Anterior cingulate cortex (tissue), 58 donors: ENCODE data around the gene ACKR4.
"Not testable (repeated sequence)": the region's sequence is repeated elsewhere in the genome, so short reads cannot be mapped to it uniquely, and the experiment has no call there.

ENCODE experiments used
- DNase-seq, 58 donors: peaks; one replicate each; lab custom pipeline; 2025; lab: John Stamatoyannopoulos, UW

ACKR4 gene

GRCh38 chr3:132635052-132635451, 38.0 kb downstream of the ACKR4 start:
- DNase-seq, result no peak

DNA sequence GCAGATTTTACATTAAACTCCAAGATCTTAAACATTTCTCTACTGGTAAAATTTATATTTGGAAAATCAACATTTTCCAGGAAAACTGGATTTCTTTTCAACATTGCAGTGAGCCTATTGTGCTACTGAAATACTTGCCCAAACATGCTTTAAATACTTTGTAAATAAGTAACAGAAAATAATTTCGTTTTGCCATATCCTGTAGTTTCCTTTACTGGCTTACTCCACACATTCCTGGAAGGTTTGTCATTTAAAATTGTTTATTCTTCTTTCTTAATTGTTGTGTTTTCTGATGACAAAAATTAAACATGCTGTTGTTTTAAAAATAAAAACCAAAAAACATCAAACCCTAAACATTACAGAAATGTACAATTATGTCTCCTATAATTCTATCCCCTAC, 40.5 kb downstream of the ACKR4 start:
- DNase-seq, result no peak

DNA sequence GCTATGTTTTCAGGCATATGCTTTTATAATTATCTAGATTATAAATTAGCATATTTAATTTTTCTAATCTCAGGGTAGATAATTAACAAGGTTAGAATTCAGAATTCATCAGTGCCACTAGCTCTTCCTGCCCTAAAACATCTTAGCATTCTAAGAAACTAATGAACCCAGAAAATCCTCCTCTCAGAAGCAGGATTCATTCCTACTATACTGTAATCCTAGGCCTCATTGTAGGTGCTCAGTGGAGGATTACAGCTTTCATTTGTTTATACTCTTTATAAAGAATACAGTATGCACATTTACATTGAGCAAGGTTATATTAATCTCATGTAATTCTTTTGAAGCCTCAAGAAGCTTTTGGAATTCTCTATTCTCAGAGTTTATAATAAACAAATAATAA, 41.6 kb downstream of the ACKR4 start:
- no peak for DNase-seq

- DNase-seq, result not testable (repeated sequence)
Measured at GRCh38 chr3:132641427-132641826, 44.4 kb downstream of the ACKR4 start.

DNA sequence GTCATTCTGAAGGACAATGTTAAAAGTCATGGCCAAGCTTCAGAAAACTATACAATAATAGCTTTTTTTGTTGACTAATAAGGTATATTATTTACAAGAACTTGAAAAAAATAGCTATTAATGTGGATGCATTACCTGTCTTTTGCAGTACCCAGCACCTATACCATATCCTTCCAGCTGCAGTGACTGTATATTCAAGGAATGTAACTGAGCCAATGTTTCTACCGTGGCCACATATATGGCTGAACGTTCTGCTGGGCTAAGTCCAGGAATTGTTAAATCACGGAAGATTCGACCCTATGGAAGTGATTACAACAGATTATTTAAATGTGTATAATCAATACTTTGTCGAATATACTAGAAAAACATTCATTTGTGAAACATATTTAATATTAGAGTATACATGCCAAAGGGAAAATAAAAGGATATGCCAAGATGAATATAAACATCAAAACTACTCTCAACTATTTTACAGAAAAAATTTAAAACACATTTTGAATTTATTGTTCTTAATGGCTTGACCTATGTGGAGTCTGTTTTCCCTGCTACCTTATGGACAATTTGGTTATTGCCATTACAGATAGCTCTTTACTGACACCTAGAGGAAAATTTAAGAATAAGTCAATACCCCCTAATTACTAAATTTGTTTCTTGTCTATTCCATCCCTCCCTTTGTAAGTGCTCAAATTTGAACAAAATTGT, 44.9 kb downstream of the ACKR4 start:
- DNase-seq, result no peak

DNA sequence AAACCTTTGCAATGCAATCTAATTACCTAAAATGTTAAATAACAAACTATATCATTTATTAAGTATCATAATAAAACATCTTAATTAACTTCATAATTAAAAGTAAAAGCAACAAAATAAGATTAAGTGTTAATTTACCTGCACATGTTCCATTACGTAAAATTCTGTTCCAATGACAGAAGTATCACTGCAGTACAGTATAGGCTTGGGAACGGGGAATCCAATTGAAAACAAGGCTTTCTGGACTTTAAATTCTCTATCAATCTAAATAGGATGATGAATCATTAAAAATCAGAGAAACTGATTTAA, 45.4 kb downstream of the ACKR4 start:
- no peak for DNase-seq

- DNase-seq, result no peak
Measured at GRCh38 chr3:132643366-132643765, 46.3 kb downstream of the ACKR4 start.

- DNase-seq, result no peak
Measured at GRCh38 chr3:132645058-132645457, 48.0 kb downstream of the ACKR4 start.

DNA sequence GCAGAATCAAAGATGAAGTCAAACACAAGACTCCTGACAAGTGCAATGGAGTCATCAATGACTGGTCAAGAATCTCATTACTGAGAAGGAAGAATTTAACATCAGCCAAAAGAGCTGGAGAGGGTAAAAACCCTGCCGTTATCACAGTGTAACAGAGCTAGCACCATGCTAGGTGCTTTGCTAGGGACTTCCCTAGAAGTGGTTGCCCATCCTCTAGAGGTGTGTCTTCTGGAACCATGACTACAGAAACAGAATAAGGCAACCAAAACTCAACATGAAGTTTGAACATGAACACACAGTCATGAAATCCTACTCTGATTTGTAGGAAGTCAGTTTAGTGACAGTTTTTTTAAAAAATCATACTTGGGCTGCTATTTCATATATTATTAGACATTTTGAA, 53.1 kb downstream of the ACKR4 start:
- DNase-seq, result no peak
